ENCODE measurements around the gene AK4.

- TF ChIP-seq CTCF (IDR thresholded peaks at IDR 0.05 in 8 of 11, conservative IDR thresholded peaks at IDR 0.05 in 3 of 11) (no peak), POLR2A (IDR thresholded peaks at IDR 0.05) (no peak), POLR2AphosphoS5 (IDR thresholded peaks at IDR 0.05) (no peak)
Observed at GRCh38 chr1:65105596-65105995, 42.4 kb upstream of the AK4 start.

Data from spleen (tissue), 7 donors.